ENCODE measurements around the gene KNL1. TPM values are rescaled to one million over a fixed set of nuclear protein-coding genes. Genes with fewer than 3 reads are reported as not detected.

The KNL1 gene
- total and polyA plus RNA-seq, 10 of the 15 experiments (the other 5 are each of a cell fraction or from before 2014, with no cell fraction given), result 10.9 to 55.5 (median 28.4) TPM

DNA sequence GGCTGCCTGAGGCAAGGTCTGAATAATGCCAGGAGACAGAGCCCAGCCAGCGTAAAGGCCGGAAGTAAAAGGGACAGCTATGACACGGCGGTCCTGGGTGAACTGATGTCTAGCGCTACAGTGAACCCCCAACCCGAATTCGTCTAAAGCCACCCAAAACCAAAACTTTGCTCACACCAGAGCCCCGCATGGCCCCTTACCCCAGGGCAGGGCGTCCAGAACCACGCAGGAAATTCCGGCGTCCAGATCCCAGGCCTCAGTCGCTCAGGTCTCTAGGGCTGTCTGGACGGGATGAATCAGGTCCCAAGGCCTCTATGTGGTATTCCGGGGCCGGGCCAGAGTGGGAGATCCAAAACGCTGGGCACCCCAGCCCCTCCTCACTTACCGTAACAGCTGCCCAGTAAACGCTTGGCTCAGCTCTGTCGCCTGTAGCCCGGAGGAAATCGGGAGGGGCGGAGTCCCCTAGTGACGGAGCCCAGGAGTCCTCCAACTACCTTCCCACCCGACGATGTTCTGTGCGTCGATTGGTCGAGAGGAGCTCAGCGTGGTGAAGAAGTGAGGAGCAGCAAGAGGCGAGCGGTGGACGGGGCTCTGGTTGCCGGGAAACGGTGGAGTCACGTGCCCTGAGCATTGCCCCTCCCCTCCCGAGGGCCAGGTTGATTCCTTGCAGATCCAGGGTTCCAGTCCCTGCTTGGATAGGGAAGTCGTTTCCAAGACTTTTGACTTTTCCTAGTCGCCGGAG lies 29.3 kb upstream of the KNL1 start, which contains the start of gene CCDC32 (continued):
- TF ChIP-seq, protein P1, sequence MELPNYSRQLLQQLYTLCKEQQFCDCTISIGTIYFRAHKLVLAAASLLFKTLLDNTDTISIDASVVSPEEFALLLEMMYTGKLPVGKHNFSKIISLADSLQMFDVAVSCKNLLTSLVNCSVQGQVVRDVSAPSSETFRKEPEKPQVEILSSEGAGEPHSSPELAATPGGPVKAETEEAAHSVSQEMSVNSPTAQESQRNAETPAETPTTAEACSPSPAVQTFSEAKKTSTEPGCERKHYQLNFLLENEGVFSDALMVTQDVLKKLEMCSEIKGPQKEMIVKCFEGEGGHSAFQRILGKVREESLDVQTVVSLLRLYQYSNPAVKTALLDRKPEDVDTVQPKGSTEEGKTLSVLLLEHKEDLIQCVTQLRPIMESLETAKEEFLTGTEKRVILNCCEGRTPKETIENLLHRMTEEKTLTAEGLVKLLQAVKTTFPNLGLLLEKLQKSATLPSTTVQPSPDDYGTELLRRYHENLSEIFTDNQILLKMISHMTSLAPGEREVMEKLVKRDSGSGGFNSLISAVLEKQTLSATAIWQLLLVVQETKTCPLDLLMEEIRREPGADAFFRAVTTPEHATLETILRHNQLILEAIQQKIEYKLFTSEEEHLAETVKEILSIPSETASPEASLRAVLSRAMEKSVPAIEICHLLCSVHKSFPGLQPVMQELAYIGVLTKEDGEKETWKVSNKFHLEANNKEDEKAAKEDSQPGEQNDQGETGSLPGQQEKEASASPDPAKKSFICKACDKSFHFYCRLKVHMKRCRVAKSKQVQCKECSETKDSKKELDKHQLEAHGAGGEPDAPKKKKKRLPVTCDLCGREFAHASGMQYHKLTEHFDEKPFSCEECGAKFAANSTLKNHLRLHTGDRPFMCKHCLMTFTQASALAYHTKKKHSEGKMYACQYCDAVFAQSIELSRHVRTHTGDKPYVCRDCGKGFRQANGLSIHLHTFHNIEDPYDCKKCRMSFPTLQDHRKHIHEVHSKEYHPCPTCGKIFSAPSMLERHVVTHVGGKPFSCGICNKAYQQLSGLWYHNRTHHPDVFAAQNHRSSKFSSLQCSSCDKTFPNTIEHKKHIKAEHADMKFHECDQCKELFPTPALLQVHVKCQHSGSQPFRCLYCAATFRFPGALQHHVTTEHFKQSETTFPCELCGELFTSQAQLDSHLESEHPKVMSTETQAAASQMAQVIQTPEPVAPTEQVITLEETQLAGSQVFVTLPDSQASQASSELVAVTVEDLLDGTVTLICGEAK (IDR thresholded peaks at IDR 0.05; ENCODE audit: borderline replicate concordance), result 0 out of 2 replicates have a peak, but pooled peaks have one; percentile 28
- no peak for TF ChIP-seq TCF3 (IDR thresholded peaks at IDR 0.05; ENCODE audit: borderline replicate concordance, insufficient read depth, low read depth, low read length)
- no peak for TF ChIP-seq MTA3 (IDR thresholded peaks at IDR 0.05; ENCODE audit: borderline replicate concordance, low read length)
- TF ChIP-seq, protein P2, sequence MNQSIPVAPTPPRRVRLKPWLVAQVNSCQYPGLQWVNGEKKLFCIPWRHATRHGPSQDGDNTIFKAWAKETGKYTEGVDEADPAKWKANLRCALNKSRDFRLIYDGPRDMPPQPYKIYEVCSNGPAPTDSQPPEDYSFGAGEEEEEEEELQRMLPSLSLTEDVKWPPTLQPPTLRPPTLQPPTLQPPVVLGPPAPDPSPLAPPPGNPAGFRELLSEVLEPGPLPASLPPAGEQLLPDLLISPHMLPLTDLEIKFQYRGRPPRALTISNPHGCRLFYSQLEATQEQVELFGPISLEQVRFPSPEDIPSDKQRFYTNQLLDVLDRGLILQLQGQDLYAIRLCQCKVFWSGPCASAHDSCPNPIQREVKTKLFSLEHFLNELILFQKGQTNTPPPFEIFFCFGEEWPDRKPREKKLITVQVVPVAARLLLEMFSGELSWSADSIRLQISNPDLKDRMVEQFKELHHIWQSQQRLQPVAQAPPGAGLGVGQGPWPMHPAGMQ (IDR thresholded peaks at IDR 0.05; ENCODE audit: borderline replicate concordance), result no peak
- TF ChIP-seq HDGF (IDR thresholded peaks at IDR 0.05), result peak; percentile 96
- TF ChIP-seq TCF7 (IDR thresholded peaks at IDR 0.05; ENCODE audit: borderline replicate concordance), result no peak

All from GM12878 (cell line).